Measurements from ENCODE around the gene KISS1R. TPM values are rescaled to one million over a fixed set of nuclear protein-coding genes. Genes with fewer than 3 reads are reported as not detected.
"Not testable (repeated sequence)": the region's sequence is repeated elsewhere in the genome, so short reads cannot be mapped to it uniquely, and the experiment has no call there.

The KISS1R gene
- polyA plus RNA-seq, 1 donor (not counting 4 experiments of a cell fraction or from before 2014, with no cell fraction given) = not detected

- Histone ChIP-seq H4K20me1 (ENCODE audit: control insufficient read depth, extremely low read depth, insufficient read depth, low read length) (peaks cover 4% of the 10 kb centered on the region), H3K27ac (ENCODE audit: control insufficient read depth, insufficient read depth, low read length) (no peak overlapping the region)
Observed at GRCh38 chr19:955803-956765, 39.0 kb downstream of the KISS1R start.

GRCh38 chr19:956766-957440 is 39.8 kb downstream of the KISS1R start:
- no peaks in the 10 kb centered on the region for H3K27me3 ChIP-seq (ENCODE audit: control insufficient read depth, extremely low read depth, insufficient read depth, low read length)
- H3K27ac ChIP-seq (ENCODE audit: control insufficient read depth, insufficient read depth, low read length) = no peak overlapping the region
- H3K9ac ChIP-seq (ENCODE audit: control insufficient read depth, extremely low read depth, insufficient read depth, low read length) = no peak overlapping the region
- H3K79me2 ChIP-seq (ENCODE audit: control insufficient read depth, insufficient read depth, low read length) = no peaks in the 10 kb centered on the region
- H2AFZ ChIP-seq (ENCODE audit: control insufficient read depth, low read length) = no peak overlapping the region
- FAIRE-seq (no peak), DNase-seq (ENCODE audit: low read depth, low spot score) (no peak)
- H3K9me3 ChIP-seq (ENCODE audit: control insufficient read depth, low read depth, low read length) = no peaks in the 10 kb centered on the region
- peaks cover 12% of the 10 kb centered on the region for H3K4me1 ChIP-seq (ENCODE audit: control insufficient read depth, extremely low read depth, insufficient read depth, low read length)
- no peak overlapping the region for H3K4me2 ChIP-seq (ENCODE audit: control insufficient read depth, extremely low read depth, insufficient read depth, low read depth, low read length)
- dilution Hi-C loops (cut with MboI; ENCODE audit: extremely low pct_ligation_motif_present, low sequenced_read_pairs) = no loop called here
- no peak for TF ChIP-seq EZH2 (IDR thresholded peaks at IDR 0.05; ENCODE audit: low read length)
- no peak for TF ChIP-seq CTCF (optimal IDR thresholded peaks at IDR 0.05 in 1 of 3, IDR thresholded peaks at IDR 0.05 in 1 of 3, conservative IDR thresholded peaks at IDR 0.05 in 1 of 3; ENCODE audit: extremely low read depth in 1 of 3, insufficient read depth in 2 of 3, low read length in 3 of 3)
- H3K9me1 ChIP-seq (ENCODE audit: control insufficient read depth, extremely low read depth, insufficient read depth, low read length) = no peaks in the 10 kb centered on the region
- H4K20me1 ChIP-seq (ENCODE audit: control insufficient read depth, extremely low read depth, insufficient read depth, low read length) = peaks cover 4% of the 10 kb centered on the region
- no peak overlapping the region for H3K4me3 ChIP-seq (ENCODE audit: control insufficient read depth in 2 of 3, extremely low read depth in 1 of 3, insufficient read depth in 2 of 3, low read depth in 1 of 3, low read length in 3 of 3)
- no peaks in the 10 kb centered on the region for H3K36me3 ChIP-seq (ENCODE audit: control insufficient read depth in 2 of 2, extremely low read depth in 1 of 2, insufficient read depth in 2 of 2, low read length in 2 of 2)

More at GRCh38 chr19:955803-956765, 39.0 kb downstream of the KISS1R start:
- Histone ChIP-seq H3K36me3 (ENCODE audit: control insufficient read depth in 2 of 2, extremely low read depth in 1 of 2, insufficient read depth in 2 of 2, low read length in 2 of 2) (no peaks in the 10 kb centered on the region), H3K9me1 (ENCODE audit: control insufficient read depth, extremely low read depth, insufficient read depth, low read length) (no peaks in the 10 kb centered on the region), H3K4me1 (ENCODE audit: control insufficient read depth, extremely low read depth, insufficient read depth, low read length) (peaks cover 12% of the 10 kb centered on the region), H3K9me3 (ENCODE audit: control insufficient read depth, low read depth, low read length) (no peaks in the 10 kb centered on the region), H3K27me3 (ENCODE audit: control insufficient read depth, extremely low read depth, insufficient read depth, low read length) (no peaks in the 10 kb centered on the region), H3K79me2 (ENCODE audit: control insufficient read depth, insufficient read depth, low read length) (no peaks in the 10 kb centered on the region), H3K9ac (ENCODE audit: control insufficient read depth, extremely low read depth, insufficient read depth, low read length) (no peak overlapping the region), H3K4me3 (ENCODE audit: control insufficient read depth in 2 of 3, extremely low read depth in 1 of 3, insufficient read depth in 2 of 3, low read depth in 1 of 3, low read length in 3 of 3) (no peak overlapping the region), H2AFZ (ENCODE audit: control insufficient read depth, low read length) (no peak overlapping the region), H3K4me2 (ENCODE audit: control insufficient read depth, extremely low read depth, insufficient read depth, low read depth, low read length) (no peak overlapping the region)
- dilution Hi-C loops (cut with MboI; ENCODE audit: extremely low pct_ligation_motif_present, low sequenced_read_pairs) = no loop called here
- DNase-seq (ENCODE audit: low read depth, low spot score) = no peak
- no peak for FAIRE-seq
- TF ChIP-seq EZH2 (IDR thresholded peaks at IDR 0.05; ENCODE audit: low read length) (no peak), CTCF (optimal IDR thresholded peaks at IDR 0.05 in 1 of 3, IDR thresholded peaks at IDR 0.05 in 1 of 3, conservative IDR thresholded peaks at IDR 0.05 in 1 of 3; ENCODE audit: extremely low read depth in 1 of 3, insufficient read depth in 2 of 3, low read length in 3 of 3) (no peak)

GRCh38 chr19:957578-957977 is 40.4 kb downstream of the KISS1R start:
- H3K36me3 ChIP-seq (ENCODE audit: control insufficient read depth in 2 of 2, extremely low read depth in 1 of 2, insufficient read depth in 2 of 2, low read length in 2 of 2); H2AFZ ChIP-seq (ENCODE audit: control insufficient read depth, low read length); H3K9me1 ChIP-seq (ENCODE audit: control insufficient read depth, extremely low read depth, insufficient read depth, low read length); H4K20me1 ChIP-seq (ENCODE audit: control insufficient read depth, extremely low read depth, insufficient read depth, low read length); H3K4me3 ChIP-seq (ENCODE audit: control insufficient read depth in 2 of 3, extremely low read depth in 1 of 3, insufficient read depth in 2 of 3, low read depth in 1 of 3, low read length in 3 of 3); H3K79me2 ChIP-seq (ENCODE audit: control insufficient read depth, insufficient read depth, low read length); dilution Hi-C loops (cut with MboI; ENCODE audit: extremely low pct_ligation_motif_present, low sequenced_read_pairs); H3K4me2 ChIP-seq (ENCODE audit: control insufficient read depth, extremely low read depth, insufficient read depth, low read depth, low read length); H3K9ac ChIP-seq (ENCODE audit: control insufficient read depth, extremely low read depth, insufficient read depth, low read length); DNase-seq (ENCODE audit: low read depth, low spot score); H3K9me3 ChIP-seq (ENCODE audit: control insufficient read depth, low read depth, low read length); FAIRE-seq; H3K27me3 ChIP-seq (ENCODE audit: control insufficient read depth, extremely low read depth, insufficient read depth, low read length); H3K27ac ChIP-seq (ENCODE audit: control insufficient read depth, insufficient read depth, low read length): not testable (repeated sequence)
- H3K4me1 ChIP-seq (ENCODE audit: control insufficient read depth, extremely low read depth, insufficient read depth, low read length) = peaks cover 11% of the 10 kb centered on the region
